Stimulated activated CD4-positive, alpha-beta T cell treated with anti-CD3 and anti-CD28 coated beads, Interleukin-4, amount 100 ng/mL, for 1 hour (primary cell): ENCODE results near the gene THADA.

Experiments
- DNase-seq: peaks from one replicate; pipeline ENCODE4 v3.0.0-alpha.2; 2020

The THADA gene

DNA sequence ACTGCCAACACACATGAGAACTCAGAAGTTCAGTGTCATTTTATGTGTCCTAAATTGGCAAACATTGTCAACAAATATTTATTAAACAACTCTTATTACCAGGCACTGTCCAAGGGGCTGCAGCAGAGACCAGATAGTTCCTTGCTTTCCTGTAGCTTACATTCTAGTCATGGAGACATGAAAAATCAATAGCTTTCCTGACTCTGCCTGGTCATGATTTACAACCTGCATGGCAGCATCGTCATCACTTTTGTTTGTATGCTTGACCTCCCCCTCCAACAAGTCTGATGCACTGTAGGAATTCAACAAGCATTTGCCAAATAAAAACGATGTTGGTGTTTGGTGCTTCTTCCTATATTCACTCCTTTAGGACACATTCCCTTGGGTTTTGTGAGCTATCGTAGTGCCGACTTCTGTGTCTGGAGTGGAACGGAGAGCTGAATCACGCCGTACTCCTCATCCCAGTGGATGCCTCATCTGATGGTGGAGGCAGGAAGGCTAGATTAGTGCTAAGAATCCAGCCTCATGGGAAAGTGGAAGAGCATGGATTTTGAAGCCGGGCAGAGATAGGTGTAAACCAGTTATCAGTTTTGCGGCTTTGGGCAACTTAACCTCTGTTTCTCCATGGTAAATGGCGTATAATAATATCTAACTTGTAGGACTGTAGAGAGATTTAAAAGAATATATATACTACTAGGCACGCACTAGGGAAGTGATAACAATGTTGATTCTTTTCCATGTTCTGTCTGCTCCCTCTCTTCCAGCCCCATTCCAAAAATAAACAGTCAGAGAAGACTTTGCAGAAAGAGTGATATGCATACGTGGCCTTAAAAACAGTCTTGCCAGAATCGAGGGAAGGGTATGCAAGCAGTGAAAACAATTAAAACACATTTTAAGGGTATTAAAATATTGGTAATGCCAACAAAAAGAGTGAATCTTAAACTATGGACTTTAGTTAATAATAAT is 249.0 kb downstream of the THADA start:
- no peak for DNase-seq

DNA sequence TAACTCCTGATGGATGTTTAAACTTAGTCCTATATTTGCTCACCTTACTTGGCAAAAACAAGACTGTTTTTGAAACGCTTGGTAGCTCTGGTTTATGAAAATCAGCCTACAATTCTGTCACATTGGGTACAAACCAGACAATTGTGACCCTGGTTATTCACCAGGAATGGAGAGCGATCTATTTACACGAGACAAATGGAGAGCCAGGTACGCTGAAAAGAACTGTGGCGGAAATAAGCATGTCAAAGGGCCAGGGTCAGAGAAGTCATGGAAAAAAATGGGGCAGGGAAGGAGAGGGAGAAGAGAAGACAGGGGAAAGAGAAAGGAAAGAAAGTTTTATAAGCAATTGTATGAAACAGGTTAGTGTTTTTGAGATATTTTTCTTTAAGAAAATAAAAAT is 250.0 kb downstream of the THADA start:
- DNase-seq, result no peak

DNA sequence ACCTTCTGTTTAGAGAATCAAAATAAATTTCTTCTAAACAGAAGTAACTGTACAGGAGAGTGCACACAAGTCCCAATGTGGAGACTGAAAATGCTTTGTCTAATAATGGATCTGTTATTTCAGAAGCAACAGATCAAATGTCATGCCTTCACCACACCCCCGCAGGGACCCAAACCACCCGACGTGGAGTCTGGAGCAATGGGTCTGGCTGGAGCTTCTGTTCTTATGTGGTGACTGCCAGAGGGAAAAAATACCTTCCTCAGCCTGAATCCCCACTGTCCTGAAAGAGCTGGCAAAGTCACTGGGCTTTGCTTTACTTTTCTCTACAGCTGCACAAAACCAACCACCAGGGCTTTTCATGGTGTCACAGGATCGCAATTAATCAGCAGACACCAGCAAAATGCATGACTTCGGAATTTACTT is 250.4 kb downstream of the THADA start:
- DNase-seq, result no peak

DNA sequence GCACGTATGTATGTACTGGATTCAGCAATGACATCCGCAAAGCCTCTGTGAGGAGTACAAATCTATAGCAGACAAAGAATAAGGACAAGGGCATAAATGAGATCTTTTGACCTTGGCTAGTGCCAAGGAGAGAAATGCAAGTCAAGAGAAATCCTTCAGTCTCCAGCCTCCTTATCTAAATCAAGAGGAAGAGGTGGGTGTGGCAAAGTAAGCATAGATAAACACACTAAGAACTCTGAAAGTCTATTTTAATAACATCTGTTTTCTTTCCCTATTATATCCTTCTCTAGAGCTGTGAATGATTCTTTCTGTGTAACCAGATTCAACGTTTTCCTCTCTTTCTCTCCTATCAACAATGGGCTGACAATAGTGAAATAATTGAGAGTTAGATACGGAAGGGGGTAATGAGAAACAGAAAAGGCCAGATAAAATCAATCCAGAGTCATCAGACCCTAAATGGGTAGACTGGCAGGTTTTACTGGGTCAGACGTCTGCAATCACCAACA is 250.9 kb downstream of the THADA start:
- DNase-seq, result no peak

DNA sequence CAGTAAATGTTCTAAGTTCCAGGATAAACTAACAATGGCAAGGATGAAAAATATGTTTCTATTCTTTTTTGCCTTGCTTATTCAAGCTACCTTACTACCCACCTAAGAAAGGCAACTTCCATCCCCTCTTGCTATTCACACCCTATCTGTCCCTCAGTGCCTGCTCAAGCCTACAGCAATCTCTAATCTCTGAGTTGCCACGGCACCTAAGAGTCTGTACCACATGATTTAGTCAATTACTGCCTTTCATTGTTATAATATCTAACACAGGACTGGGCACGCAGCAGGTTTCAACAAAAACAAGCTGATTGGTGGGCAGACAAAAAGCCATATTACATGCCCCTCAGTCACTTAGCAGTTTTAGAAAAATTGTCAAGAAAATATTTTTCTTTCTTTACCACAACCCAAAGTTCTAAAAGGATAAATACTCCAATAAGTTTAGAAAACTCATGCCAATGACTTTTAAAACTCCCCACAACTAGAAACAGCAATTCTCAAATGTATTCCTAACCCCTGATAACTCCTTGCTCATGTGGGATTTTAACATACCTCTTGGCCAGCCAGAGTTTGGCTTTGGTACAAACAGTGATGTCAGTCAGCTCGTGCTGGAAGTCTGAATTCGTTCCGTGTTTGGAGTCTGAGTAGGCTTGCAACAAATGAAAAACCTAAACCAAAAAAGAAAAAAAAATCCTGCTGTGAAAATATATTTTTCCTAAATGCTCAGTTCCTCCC is 252.1 kb downstream of the THADA start:
- DNase-seq, result no peak

DNA sequence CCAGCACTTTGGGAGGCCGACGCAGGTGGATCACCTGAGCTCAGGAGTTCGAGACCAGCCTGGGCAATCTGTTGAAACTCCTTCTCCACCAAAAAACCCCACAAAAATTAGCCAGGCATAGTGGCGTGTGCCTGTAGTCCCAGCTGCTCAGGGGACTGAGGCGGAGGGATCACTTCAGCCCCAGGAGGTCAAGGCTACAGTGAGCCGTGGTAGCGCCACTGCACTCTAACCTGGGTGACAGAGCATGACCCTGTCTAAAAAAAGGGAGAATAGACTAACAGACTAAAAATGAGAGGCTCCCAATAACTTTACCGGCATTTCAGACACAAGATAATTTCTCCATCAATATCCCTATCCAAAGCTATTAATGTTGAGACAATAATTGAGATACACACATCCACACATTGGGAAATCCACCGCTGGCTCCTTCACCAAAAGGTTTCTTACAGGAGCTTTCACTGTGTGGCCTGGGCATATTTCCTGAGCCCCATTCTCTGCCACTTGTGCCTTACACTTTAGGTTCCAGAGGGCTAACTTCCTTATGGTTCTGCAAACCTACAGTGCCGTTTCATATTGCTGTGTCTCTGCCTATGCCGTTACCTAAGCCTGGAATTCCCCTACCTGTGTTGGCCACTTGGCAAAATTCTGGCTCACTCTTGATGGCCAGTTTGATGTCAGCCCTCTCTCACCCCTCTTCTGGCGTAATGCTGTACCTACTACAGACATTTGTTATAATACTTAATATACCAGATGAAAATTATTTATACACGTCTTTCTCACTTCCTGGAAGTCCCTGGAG is 253.7 kb downstream of the THADA start:
- DNase-seq, result no peak

DNA sequence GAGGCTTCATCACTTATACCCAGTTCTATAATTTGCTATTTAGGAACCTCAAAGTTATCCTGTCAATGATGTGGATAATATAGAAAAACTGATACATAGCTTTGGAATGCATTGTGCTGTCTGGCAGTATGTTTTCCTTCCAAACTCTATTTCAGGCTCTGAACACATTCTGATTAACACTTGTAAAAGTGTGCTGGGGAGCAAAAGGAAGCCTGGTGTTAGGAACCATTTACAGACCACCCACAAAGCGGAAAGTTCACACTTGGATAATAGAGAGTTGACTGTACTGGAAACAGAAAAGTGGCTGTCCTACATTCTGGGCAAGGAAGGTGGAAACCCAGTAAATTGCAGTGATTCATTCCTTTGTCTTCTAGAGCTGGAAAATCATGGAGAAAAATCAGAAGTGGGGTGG is 254.9 kb downstream of the THADA start:
- DNase-seq, result no peak

DNA sequence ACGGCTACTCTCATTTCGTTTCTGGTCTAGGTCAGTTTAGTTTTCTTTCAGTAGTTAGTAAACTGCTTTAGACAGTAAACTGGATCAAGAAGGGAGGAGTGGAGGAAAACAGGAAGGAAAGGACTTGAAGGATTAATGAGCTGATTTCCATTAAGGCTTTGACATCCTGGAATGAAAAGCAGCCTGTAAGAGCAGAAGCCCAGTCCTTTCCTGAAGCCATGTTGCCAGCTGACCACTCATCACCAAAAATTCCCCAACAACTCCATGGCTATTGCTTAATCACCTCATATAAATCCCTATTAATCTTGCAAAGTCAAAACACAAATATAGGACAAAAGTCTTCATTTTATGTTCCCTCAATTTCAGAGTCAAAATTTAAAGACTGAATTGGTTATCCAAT is 255.8 kb downstream of the THADA start:
- DNase-seq, result no peak

DNA sequence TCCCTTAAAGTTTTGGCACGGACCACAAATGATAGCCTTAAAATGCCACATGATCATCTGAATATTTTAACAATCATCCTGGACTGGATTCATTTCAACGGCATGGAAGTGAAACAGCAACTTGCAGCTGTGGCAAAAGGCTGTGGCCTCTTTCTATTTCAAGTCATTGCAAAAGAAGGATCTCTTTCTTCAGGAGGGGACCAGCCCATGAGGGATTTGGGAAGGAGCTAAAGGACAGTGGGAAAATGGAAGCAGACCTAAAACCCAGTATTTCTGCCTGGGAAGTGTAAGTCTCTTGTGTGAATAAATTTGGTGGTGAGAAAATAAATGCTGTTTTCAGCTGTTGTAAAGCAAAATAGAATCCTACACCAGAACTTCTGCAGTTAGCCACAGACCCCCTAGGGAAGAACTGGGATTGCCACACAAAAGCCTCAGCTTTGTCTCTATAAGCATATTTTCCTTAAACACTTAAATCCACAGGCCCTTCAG is 262.1 kb downstream of the THADA start:
- DNase-seq, result no peak

DNA sequence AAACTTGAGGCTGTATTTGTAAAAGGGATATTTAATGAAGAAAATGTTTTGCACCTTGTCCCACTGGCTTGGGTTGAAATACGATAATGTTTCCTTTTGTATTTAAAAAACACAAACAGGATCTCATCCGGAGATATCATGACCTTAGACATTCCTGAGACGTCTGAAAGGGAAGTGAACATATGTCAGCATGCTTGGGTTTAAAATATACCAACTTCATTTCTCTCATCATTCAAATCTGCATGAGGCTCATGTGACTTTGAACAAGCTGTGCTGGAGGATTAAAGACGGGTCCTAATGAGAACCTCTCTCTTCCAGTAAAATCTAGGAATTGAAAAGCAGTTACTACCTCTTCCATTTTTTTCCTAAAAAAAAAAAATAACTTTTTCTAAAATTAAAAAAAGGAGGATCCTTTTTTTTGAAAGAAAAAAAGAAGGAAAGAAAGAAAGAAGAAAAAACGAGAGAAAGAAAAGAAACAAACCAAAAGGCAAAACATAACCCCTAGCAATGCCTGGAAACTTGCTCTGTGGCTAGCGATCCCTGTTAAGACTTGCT is 262.7 kb downstream of the THADA start:
- no peak for DNase-seq

DNA sequence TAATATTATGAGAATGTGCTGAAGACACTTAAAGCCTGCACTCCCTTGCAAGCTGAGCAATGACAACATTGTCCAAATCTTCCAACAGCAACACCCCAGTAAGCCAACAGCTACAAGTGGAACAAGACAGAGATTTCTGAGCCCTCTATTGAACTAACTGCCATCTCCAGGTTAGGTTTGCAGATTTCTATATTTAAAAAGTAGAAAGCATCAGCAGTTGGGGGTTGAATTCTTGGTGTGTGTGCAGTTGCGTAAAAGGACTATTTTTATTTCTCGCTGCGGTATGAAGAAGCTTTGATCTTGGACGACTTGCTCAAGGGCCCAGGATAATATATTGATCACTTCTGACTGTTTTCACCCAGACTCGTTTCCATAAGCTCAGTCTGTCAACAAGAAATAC is 263.2 kb downstream of the THADA start:
- DNase-seq, result no peak

DNA sequence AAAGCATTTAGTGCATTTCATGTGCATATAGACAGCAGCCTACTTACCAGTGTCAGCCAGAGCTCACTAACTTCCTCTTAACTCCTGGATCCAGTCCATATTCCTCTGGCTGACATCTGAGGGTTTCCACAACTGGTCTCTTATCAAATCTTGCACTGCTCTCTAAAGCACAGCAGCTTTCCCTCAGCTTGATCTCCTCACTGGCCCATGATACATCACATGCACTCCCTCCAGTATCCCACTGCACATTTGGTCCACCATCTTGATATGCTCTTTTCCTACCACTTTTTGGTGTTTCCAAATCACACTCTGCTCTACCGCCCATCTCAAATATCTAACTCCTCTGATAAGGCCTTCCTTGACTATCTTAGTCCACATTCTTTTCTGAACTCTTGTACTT is 264.4 kb downstream of the THADA start:
- no peak for DNase-seq

DNA sequence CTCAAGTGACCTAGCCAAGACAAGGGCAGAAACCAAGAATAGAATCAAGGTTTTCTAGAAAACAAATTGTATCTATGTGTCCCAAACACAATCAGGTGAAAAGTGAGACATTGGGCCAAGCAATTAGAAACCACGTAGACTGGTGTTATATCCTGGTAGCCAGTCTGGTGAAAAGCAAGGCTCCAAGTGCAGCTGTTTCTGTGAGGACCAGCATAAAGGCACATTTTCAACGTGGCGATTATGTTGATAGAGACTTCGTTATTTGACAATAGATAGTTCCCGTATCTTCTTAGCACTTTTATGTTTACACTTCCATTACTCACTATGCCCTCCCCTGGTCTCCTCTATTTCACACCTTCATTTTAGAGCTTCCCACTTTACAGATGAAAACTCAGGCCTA is 266.2 kb downstream of the THADA start:
- DNase-seq, result no peak

DNA sequence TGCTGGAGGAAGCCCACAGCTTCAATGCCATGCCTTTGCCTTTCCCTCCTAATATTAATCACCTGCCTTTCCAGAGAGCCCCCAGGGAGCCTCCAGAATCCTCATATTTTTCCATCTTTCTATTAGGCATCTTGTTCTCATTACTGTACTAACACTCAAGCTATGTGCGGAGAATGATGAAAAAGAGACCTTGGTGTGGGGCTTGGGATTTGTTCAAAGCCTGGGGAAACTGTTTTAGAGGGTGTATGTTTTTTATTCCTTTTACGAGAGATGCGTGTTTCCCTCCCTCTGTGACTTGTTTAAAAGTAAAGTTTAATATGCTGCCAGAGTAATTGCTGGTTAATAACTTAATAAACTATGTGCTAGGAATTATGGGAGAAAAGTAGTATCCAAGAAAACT is 267.0 kb downstream of the THADA start:
- no peak for DNase-seq

DNA sequence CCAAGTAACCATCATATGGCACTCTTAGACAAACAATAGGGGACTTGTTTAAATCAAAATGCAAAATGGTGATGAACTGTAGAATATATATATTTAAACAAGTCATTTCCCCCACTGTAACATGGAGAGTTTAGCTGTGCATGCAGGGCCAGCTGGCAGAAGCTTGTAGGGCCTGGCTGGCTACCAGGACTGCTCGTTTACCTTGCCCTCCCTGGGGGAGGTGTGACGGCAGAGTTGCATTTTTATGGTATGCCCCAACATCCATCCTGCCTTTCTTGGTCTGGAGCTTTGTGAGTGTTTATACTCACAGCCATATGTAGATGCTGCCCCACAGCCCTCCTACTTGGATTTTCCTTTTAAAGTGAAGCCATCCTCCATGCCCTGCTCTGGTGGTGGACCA is 267.7 kb downstream of the THADA start:
- DNase-seq, result no peak

DNA sequence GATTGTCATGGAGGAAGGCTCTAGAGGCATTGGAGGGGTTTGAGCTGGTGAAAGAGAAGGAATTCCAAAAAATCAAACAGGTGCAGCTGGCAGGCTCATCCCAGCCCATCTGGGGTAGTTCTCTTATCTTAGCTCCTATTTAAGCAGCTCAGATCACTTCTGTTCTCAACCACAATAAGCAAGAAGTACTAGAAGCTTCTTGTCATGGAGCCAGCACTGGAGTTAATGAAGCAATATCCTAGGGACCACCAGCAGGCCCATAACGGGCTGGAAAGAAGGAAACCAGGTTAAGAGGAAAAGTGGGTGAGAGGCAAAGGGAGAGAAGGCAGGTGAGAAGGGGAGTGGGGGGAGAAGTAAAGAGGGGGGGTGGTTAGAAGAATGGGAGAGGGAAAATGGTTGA is 268.7 kb downstream of the THADA start:
- no peak for DNase-seq

DNA sequence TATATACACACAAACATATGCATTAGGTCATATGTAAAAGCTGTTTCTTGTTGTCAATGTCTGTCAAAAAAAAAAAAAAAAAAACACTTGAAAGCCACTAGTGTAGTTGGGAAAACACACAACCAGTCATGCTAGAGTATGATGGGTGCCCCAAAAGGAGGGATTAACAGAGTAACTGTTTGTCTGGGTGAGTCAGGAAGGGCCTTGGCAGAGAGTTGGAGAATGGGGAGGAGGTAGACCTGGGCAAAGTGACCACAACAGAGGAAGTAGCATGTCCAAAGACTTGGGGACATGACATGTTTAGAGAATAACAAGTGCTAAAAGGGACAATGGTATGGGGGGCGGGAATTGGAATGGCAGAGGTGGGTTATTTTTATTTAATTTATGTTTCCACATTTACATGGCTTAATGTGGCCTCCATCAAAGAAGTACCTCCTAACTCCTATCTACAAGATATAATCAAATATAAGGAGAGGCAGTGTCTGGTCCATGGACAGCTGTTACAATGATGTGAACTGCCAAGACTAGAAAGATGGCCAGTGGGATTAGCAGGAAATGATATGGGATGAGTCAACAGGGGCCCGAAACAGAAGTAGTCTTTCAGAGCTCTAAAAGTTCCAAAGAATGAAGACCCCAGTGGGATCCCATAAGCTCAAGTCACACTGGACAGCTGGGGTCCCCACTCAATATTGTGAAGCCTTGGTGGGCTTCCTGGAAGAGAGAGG is 269.6 kb downstream of the THADA start:
- no peak for DNase-seq

DNA sequence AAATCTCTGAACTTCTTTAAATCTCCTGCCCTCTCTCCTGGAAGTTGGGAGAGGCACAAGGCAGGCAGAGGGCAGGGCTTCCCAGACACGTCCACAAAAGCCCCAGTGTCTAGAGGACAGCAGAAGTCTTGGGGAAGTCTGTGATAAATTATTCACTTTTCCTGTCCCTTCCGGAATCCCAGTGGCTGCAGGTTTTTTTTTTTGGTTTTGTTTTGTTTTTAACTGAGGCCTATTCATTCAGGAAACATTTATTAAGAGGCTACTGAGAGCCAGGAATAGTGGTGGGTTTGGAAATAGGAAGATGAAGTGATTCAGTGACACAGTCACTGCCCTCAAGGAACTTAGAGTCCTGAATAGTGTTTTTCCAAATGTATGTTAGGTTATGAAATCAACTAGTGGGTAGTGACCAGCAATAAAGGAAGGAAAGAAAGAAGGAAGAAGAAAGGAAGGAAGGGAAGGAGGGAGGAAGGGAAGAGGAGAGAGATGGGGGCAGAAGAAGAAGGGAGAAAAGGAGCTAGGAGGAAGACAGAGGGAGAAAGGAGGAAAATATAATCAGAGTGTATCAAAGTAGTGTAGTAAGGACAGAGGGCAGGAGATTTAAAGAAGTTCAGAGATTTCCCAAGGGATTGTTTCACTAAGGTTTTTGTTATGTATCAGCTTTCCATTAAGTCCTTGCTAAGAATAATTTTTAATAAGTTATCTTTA is 270.6 kb downstream of the THADA start:
- no peak for DNase-seq

DNA sequence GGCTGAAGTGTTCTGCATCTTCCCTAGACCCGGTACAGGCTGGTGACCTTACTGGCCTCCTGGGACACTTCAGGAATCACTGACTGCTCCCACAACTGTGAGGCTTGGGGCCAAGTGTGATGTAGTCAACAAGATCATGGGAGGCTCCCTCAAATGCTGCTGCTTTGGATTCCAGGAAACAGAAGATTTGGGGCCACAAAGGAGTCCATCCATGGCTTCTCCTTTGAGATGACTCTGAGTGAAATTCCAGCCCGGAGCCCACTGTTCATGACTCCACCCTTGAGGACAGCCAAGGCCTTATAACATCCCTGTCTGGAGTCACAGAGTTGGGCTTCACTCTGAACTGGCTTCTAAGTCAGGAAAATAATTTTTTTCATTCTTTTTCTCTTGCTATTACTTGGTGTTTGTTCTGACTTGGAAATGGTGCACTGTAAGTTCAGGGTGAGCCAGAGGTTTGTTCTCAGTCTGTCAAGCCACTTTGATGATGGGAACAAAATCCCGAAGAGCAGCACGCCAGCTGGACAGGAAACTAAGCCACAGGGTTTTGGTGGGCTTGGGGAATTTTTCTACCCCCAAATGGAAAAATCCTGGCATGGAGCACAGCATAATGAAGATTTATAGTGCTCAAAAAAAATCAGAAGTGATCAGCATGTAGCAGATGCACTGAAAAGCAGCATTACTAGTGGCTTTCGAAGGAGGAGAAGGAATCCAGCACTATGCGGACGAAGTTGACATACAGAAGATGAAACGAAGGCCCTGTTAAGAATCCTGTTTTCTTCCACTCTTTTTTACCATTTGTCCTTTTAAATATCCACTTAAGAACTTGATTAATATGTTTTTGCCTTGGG is 271.4 kb downstream of the THADA start:
- DNase-seq, result no peak

DNA sequence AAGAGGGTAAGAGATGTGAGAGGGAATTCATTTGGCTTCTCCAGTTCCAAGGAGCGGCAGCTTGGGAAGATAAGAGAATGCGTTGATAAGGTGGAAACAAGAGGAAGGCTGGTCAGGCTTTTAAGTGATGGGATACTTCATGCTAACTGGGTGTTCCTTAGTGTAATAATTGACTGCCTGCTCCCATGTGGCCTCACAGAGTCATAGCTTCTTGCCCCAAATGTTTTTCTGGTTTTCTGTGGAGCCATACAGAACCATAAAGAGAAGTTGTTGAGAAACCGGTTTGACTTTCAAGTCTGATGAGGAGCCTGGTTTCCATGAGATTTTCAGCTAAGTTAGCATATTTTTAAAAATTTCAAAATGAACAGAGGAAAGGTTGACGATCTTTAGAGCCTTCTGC is 272.0 kb downstream of the THADA start:
- no peak for DNase-seq
